Measurements from ENCODE around the gene ZNF608.
A peak's percentile ranks its signal among the peaks of the same experiment; 100 is the strongest.

ZNF608 gene

GRCh38 chr5:124706729-124707361 lies 39.6 kb downstream of the ZNF608 start:
- H3K4me3 ChIP-seq (ENCODE audit: low read depth, low read length), result no peak overlapping the region
- no peak for TF ChIP-seq CTCF (IDR thresholded peaks at IDR 0.05; ENCODE audit: low read depth, low read length)
- DNase-seq (ENCODE audit: low read depth, low spot score), result peak; percentile 50
- in situ Hi-C loops (cut with HindIII; ENCODE audit: low sequenced_read_pairs), result no loop called here

DNA sequence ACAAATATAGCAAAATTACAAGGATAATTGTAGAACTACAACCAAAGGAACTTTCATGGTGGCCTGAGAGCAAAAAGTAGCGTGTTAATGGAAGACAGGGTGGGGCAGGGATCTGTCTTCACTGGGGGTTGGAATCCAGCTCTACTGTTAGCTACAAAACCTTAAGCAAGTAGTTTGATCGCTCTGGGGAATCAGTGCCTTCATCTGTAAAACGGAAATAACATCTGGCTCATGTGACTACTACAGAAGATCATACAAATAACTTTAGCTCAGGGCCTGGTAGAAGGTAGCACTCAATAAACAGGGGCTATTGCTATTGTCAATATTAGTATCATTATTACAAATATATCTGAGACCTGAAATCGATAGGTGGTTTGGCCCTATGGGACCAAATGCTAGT lies 40.4 kb downstream of the ZNF608 start:
- no peak for TF ChIP-seq CTCF (IDR thresholded peaks at IDR 0.05; ENCODE audit: low read depth, low read length)
- H3K4me3 ChIP-seq (ENCODE audit: low read depth, low read length), result no peak overlapping the region
- DNase-seq (ENCODE audit: low read depth, low spot score), result no peak
- in situ Hi-C loops (cut with HindIII; ENCODE audit: low sequenced_read_pairs), result no loop called here

DNA sequence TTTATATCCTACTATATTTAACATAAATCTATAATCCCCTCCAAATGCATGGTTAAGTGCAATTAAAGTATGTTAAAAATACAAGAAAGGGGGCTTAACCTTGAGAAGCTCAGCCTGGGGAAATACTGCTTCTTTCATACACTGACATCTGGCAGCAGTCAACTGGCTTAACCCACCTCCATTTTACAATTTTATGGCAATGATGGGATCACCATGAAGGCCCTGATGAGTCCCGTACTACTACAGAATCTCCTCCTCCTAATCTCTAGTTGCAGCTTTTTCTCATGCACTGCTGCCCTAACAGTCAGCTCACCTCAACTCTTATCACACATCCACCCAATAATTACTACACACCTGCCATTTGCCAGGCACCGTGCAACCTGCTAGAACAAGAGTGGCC lies 40.9 kb downstream of the ZNF608 start:
- in situ Hi-C loops (cut with HindIII; ENCODE audit: low sequenced_read_pairs), result no loop called here
- no peak for DNase-seq (ENCODE audit: low read depth, low spot score)
- TF ChIP-seq CTCF (IDR thresholded peaks at IDR 0.05; ENCODE audit: low read depth, low read length), result no peak

DNA sequence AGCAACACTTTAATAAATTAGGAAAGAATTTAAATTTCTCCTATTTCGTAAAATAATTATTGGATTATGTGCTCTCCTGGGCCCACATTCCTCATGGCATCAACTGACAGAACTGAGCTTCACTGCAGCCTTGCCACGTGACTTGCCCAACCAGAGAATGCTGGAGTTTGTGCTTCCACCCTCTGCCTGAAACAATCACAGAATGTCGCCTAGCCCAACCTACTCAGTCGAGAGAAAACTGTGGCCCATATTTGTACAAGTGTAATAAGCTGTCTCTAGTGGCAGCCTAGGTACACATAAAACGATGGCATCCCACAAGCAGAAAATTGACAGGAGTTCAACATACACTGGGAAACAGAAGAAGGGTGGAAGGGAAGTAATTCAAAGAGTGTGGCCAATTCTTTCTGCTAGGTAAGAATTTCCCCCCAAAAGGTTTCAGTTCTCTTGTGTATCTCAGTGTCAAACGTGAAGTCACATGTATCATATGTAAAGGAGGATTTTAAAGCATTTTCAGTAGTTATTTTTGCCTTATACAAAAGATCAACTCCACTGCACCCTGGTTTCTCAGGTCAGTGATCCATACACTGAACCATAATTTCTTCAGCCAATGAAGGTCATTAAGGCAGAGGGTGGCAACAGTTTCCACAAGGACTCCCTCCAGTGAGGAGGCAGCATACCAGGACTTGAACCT lies 41.7 kb downstream of the ZNF608 start:
- TF ChIP-seq CTCF (IDR thresholded peaks at IDR 0.05; ENCODE audit: low read depth, low read length), result no peak
- in situ Hi-C loops (cut with HindIII; ENCODE audit: low sequenced_read_pairs), result no loop called here
- H3K4me3 ChIP-seq (ENCODE audit: low read depth, low read length), result no peak overlapping the region
- no peak for DNase-seq (ENCODE audit: low read depth, low spot score)

More for the DNA sequence above, 40.9 kb downstream of the ZNF608 start:
- no peak overlapping the region for H3K4me3 ChIP-seq (ENCODE audit: low read depth, low read length)

DNA sequence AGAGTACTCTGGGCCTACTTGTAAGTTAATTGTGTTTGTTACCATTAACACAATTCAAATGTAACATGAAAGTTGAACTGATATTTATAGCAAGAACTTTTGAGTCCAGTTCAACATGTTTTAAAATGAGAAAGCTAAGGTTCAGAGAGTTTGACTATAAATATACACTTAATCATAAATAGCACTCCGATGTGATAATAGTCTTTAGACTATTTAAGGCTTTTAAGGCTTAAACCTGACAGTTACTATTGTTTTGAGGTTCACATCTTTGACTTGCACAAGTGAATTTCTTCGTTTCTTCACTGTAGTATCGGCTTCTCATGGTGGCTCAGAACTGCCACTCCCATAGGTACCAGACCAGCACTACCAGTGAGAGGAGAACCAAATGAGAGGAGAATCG lies 42.4 kb downstream of the ZNF608 start:
- no peak for DNase-seq (ENCODE audit: low read depth, low spot score)
- no peak overlapping the region for H3K4me3 ChIP-seq (ENCODE audit: low read depth, low read length)
- in situ Hi-C loops (cut with HindIII; ENCODE audit: low sequenced_read_pairs), result no loop called here
- no peak for TF ChIP-seq CTCF (IDR thresholded peaks at IDR 0.05; ENCODE audit: low read depth, low read length)

DNA sequence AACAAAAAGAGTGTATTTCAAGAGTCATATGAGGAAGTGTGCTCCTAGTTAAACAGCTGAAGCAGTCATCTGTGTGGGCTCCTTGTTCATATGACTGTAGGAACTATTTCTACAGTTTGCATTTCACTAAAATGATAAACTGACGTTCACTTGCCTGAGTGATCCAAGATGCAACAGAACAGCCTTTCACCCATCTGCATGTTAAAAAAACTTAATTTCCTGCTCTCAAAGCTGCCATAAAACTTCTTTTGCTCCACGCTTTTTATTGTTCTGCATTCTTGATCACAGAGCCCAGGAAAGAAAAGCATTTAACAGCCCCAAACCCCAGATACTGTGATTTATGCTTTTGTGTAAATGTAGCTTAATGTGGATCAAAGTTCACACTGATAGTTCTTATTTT lies 43.9 kb downstream of the ZNF608 start:
- no peak overlapping the region for H3K4me3 ChIP-seq (ENCODE audit: low read depth, low read length)
- in situ Hi-C loops (cut with HindIII; ENCODE audit: low sequenced_read_pairs), result no loop called here
- no peak for TF ChIP-seq CTCF (IDR thresholded peaks at IDR 0.05; ENCODE audit: low read depth, low read length)
- DNase-seq (ENCODE audit: low read depth, low spot score), result no peak
